ENCODE results near the gene ZNF526.

GRCh38 chr19:42250183-42250665, 30.1 kb downstream of the ZNF526 start:
- TF ChIP-seq, protein P1, sequence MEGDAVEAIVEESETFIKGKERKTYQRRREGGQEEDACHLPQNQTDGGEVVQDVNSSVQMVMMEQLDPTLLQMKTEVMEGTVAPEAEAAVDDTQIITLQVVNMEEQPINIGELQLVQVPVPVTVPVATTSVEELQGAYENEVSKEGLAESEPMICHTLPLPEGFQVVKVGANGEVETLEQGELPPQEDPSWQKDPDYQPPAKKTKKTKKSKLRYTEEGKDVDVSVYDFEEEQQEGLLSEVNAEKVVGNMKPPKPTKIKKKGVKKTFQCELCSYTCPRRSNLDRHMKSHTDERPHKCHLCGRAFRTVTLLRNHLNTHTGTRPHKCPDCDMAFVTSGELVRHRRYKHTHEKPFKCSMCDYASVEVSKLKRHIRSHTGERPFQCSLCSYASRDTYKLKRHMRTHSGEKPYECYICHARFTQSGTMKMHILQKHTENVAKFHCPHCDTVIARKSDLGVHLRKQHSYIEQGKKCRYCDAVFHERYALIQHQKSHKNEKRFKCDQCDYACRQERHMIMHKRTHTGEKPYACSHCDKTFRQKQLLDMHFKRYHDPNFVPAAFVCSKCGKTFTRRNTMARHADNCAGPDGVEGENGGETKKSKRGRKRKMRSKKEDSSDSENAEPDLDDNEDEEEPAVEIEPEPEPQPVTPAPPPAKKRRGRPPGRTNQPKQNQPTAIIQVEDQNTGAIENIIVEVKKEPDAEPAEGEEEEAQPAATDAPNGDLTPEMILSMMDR (IDR thresholded peaks at IDR 0.05; ENCODE audit: low read depth, low read length), result no peak
- TF ChIP-seq POLR2A (IDR thresholded peaks at IDR 0.05; ENCODE audit: extremely low read depth, insufficient read length) (no peak), MYC (IDR thresholded peaks at IDR 0.05; ENCODE audit: low read depth, low read length) (no peak)
- TF ChIP-seq, protein P2, sequence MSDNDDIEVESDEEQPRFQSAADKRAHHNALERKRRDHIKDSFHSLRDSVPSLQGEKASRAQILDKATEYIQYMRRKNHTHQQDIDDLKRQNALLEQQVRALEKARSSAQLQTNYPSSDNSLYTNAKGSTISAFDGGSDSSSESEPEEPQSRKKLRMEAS (IDR thresholded peaks at IDR 0.05; ENCODE audit: low read depth, low read length), result no peak

All from NB4 (cell line).